Calu3 (cell line): ENCODE results near the gene CLIC3. TPM values are rescaled to one million over a fixed set of nuclear protein-coding genes. Genes with fewer than 3 reads are reported as not detected.

Source experiments
- BruUV-seq: library from RNA; stranded (reverse); fragments of 400-500 nt; replicated peaks from 2 replicates; lab custom pipeline; 2021; lab: Mats Ljungman, UMichigan
- CTCF ChIA-PET: fragments of 300-600 bp; sonication (Branson Sonifier 250); formaldehyde crosslinking; loops from one replicate; lab custom pipeline; 2022; ENCODE audit warnings: antibody characterized with exemption; lab: Charles Lee
- DNase-seq: peaks from one replicate; pipeline ENCODE4 v3.0.0; 2022
- H3K27ac Mint-ChIP-seq: one replicate; pipeline ENCODE4 v1.8.0; 2022; ENCODE audit warnings: mixed read lengths; ENCODE audit not compliant: unreplicated experiment
- H3K27me3 Mint-ChIP-seq: one replicate; pipeline ENCODE4 v1.8.0; 2022; ENCODE audit warnings: mixed read lengths; ENCODE audit not compliant: unreplicated experiment
- H3K36me3 Mint-ChIP-seq: one replicate; pipeline ENCODE4 v1.8.0; 2022; ENCODE audit warnings: mild to moderate bottlenecking, moderate library complexity, mixed read lengths; ENCODE audit not compliant: insufficient read depth, unreplicated experiment
- H3K4me1 Mint-ChIP-seq: one replicate; pipeline ENCODE4 v1.8.0; 2022; ENCODE audit warnings: mild to moderate bottlenecking, low read depth, mixed read lengths; ENCODE audit not compliant: unreplicated experiment
- H3K4me3 Mint-ChIP-seq: one replicate; pipeline ENCODE4 v1.8.0; 2022; ENCODE audit warnings: mild to moderate bottlenecking, low read depth, moderate library complexity, mixed read lengths; ENCODE audit not compliant: unreplicated experiment
- H3K9me3 Mint-ChIP-seq: one replicate; pipeline ENCODE4 v1.8.0; 2022; ENCODE audit warnings: low read depth, mixed read lengths; ENCODE audit not compliant: unreplicated experiment
- CTCF ChIP-seq: fragments of 200-600 bp; IDR thresholded peaks from one replicate; pipeline ENCODE4 v1.8.0; 2022; ENCODE audit warnings: antibody characterized with exemption; ENCODE audit not compliant: unreplicated experiment
- intact Hi-C: fragments of 100-400 bp; cut with micrococcal nuclease; formaldehyde crosslinking; loops from one replicate; pipeline ENCODE4 v1.10.0; 2022; ENCODE audit not compliant: unreplicated experiment
- total RNA-seq: library from RNA; stranded (reverse); gene quantifications from 2 replicates; pipeline ENCODE4 v1.2.3, GENCODE V29; 2022

Gene CLIC3
- total RNA-seq, 1 experiment from 2014 or later = 0.35 TPM

GRCh38 chr9:136991993-136992818 is 4.2 kb downstream of the CLIC3 start, which contains the start of gene PAXX:
Gene PAXX, plus strand, starts transcription at chr9:136992422. Its CDS starts 22 bp downstream, at chr9:136992444.
- peak within 1 kb of the TSS; percentile 82 for H3K4me3 Mint-ChIP-seq
- peaks cover 28% of the 10 kb centered on the region for H3K36me3 Mint-ChIP-seq
- CTCF ChIA-PET = interaction anchor here (0.5 to 2.3 kb wide), 7 partner anchors 16 to 193 kb away, joined by 3 to 15 read pairs (median 3); no protein-coding TSS in a partner anchor
- peak; percentile 93 for DNase-seq
- H3K27me3 Mint-ChIP-seq = peaks cover 21% of the 10 kb centered on the region
- H3K9me3 Mint-ChIP-seq = no peaks in the 10 kb centered on the region
- intact Hi-C loops = no loop called here
- no peak within 1 kb of the TSS for H3K27ac Mint-ChIP-seq
- no peak for TF ChIP-seq CTCF
- no peaks in the 10 kb centered on the region for H3K4me1 Mint-ChIP-seq
- TSS peak; percentile 88 for BruUV-seq

- intact Hi-C loops = no loop called here
- no peak for TF ChIP-seq CTCF
- DNase-seq = no peak
- Mint-ChIP-seq H3K36me3 (peaks cover 23% of the 10 kb centered on the region), H3K27ac (peak overlapping the region; percentile 21), H3K9me3 (no peaks in the 10 kb centered on the region), H3K27me3 (peaks cover 21% of the 10 kb centered on the region), H3K4me1 (no peaks in the 10 kb centered on the region), H3K4me3 (peak overlapping the region; percentile 35)
- BruUV-seq = no TSS peak
- CTCF ChIA-PET = no interaction called here
Measured at GRCh38 chr9:136990242-136990911, 6.0 kb downstream of the CLIC3 start.

DNA sequence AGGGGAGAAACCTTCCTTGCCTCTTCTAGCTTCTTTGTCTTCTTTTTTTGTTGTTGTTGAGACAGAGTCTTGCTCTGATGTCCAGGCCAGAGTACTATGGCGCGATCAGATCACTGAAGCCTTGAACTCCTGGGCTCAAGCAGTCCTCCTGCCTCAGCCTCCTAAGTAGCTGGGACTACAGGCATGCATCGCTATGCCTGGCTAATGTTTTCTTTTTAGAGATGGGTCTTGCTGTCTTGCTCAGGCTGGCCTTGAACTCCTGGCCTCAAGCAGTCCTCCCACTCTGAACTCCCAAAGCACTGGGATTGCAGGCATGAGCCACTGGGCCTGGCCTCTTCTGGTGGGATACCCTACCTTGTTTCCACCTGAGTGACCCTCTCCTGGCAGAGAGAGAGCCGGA is 7.5 kb downstream of the CLIC3 start:
- Mint-ChIP-seq H3K36me3 (peaks cover 23% of the 10 kb centered on the region), H3K27me3 (peaks cover 28% of the 10 kb centered on the region), H3K27ac (no peak overlapping the region), H3K4me3 (no peak overlapping the region), H3K9me3 (no peaks in the 10 kb centered on the region), H3K4me1 (no peaks in the 10 kb centered on the region)
- DNase-seq = no peak
- CTCF ChIA-PET = no interaction called here
- BruUV-seq = no TSS peak
- TF ChIP-seq CTCF = no peak
- intact Hi-C loops = no loop called here

DNA sequence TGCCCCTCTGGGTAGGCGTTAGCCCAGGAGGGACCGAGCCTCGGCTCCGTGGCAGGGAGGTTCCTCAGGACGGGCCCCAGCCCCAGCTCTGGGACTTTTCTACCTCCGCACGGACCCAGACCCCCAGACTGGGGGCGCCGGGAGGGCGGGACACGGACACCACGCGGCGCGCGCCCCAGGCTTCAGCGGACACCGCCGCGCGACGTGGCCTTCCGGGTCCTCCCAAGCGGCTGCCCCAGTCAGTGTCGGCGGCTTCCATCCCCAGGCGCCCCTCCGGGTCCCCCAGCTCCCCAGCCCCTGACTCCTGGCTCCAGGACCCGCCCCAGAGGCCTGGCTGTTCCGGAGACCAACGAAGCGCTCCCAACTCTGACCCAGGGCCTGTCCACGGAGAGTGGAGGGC is 10.5 kb downstream of the CLIC3 start:
- no peak overlapping the region for H3K27ac Mint-ChIP-seq
- H3K36me3 Mint-ChIP-seq = peaks cover 4% of the 10 kb centered on the region
- CTCF ChIA-PET = no interaction called here
- peaks cover 36% of the 10 kb centered on the region for H3K27me3 Mint-ChIP-seq
- H3K4me3 Mint-ChIP-seq = no peak overlapping the region
- DNase-seq = no peak
- intact Hi-C loops = no loop called here
- no peaks in the 10 kb centered on the region for H3K9me3 Mint-ChIP-seq
- H3K4me1 Mint-ChIP-seq = no peaks in the 10 kb centered on the region
- no TSS peak for BruUV-seq
- no peak for TF ChIP-seq CTCF
